Measurements from ENCODE around the gene COBL.
"Not testable (repeated sequence)": the region's sequence is repeated elsewhere in the genome, so short reads cannot be mapped to it uniquely, and the experiment has no call there.

COBL gene

GRCh38 chr7:51000956-51001355 lies 315.7 kb downstream of the COBL start:
- DNase-seq (ENCODE audit: low read depth in 2 of 2), result no peak

GRCh38 chr7:50994753-50995319 lies 321.8 kb downstream of the COBL start:
- no peak for DNase-seq (ENCODE audit: low read depth in 2 of 2)

- not testable (repeated sequence) for DNase-seq (ENCODE audit: low read depth in 2 of 2)
Observed at GRCh38 chr7:50990214-50990613, 326.4 kb downstream of the COBL start.

GRCh38 chr7:50988988-50989387 lies 327.6 kb downstream of the COBL start:
- DNase-seq (ENCODE audit: low read depth in 2 of 2), result no peak

- DNase-seq (ENCODE audit: low read depth in 2 of 2), result no peak
Observed at GRCh38 chr7:50988465-50988864, 328.1 kb downstream of the COBL start.

- no peak for DNase-seq (ENCODE audit: low read depth in 2 of 2)
Observed at GRCh38 chr7:50985096-50985495, 331.5 kb downstream of the COBL start.

GRCh38 chr7:50983850-50984249 lies 332.8 kb downstream of the COBL start:
- no peak for DNase-seq (ENCODE audit: low read depth in 2 of 2)

- no peak for DNase-seq (ENCODE audit: low read depth in 2 of 2)
Observed at GRCh38 chr7:50982626-50983025, 334.0 kb downstream of the COBL start.

- DNase-seq (ENCODE audit: low read depth in 2 of 2), result no peak
Observed at GRCh38 chr7:50981743-50982142, 334.9 kb downstream of the COBL start.

- DNase-seq (ENCODE audit: low read depth in 2 of 2), result no peak
Observed at GRCh38 chr7:50980411-50980810, 336.2 kb downstream of the COBL start.

- no peak for DNase-seq (ENCODE audit: low read depth in 2 of 2)
Observed at GRCh38 chr7:50978633-50979215, 337.9 kb downstream of the COBL start.

GRCh38 chr7:50977421-50977820 lies 339.2 kb downstream of the COBL start:
- no peak for DNase-seq (ENCODE audit: low read depth in 2 of 2)

GRCh38 chr7:50976064-50976463 lies 340.5 kb downstream of the COBL start:
- DNase-seq (ENCODE audit: low read depth in 2 of 2), result no peak

- no peak for DNase-seq (ENCODE audit: low read depth in 2 of 2)
Observed at GRCh38 chr7:50974240-50974639, 342.4 kb downstream of the COBL start.

- DNase-seq (ENCODE audit: low read depth in 2 of 2), result no peak
Observed at GRCh38 chr7:50973814-50974213, 342.8 kb downstream of the COBL start.

GRCh38 chr7:50970092-50970491 lies 346.5 kb downstream of the COBL start:
- DNase-seq (ENCODE audit: low read depth in 2 of 2), result no peak
